GM06990 (cell line): Measurements from ENCODE around the gene CNTN5.

ENCODE experiments used
- DNase-seq: peaks from one replicate; pipeline ENCODE4 v3.0.0-alpha.2; 2011; ENCODE audit not compliant: insufficient read length; ENCODE audit errors: extremely low read depth
- H3K27me3 ChIP-seq: replicated peaks from 2 replicates; pipeline ENCODE4 v1.6.0; 2011; ENCODE audit warnings: low read length; ENCODE audit not compliant: control insufficient read depth, insufficient read depth
- H3K36me3 ChIP-seq: 2 replicates; pipeline ENCODE4 v1.5.1; 2011; ENCODE audit warnings: low read length; ENCODE audit not compliant: control insufficient read depth, insufficient read depth
- H3K4me3 ChIP-seq: replicated peaks from 2 replicates; pipeline ENCODE4 v1.5.1; 2011; ENCODE audit warnings: low read depth, mild to moderate bottlenecking, control low read depth, low read length
- CTCF ChIP-seq: IDR thresholded peaks from 2 replicates; pipeline ENCODE4 v1.5.1; 2011; ENCODE audit warnings: low read length, control low read depth, mild to moderate bottlenecking, inconsistent platforms; ENCODE audit not compliant: insufficient read depth, poor library complexity, severe bottlenecking

The CNTN5 gene

GRCh38 chr11:100185588-100185987, 1164.8 kb downstream of the CNTN5 start:
- H3K27me3 ChIP-seq, result no peaks in the 10 kb centered on the region
- no peak for DNase-seq
- no peaks in the 10 kb centered on the region for H3K36me3 ChIP-seq
- no peak for TF ChIP-seq CTCF
- no peak overlapping the region for H3K4me3 ChIP-seq

- no peak for DNase-seq
- no peak for TF ChIP-seq CTCF
- Histone ChIP-seq H3K4me3 (no peak overlapping the region), H3K36me3 (no peaks in the 10 kb centered on the region), H3K27me3 (no peaks in the 10 kb centered on the region)
Observed at GRCh38 chr11:100188137-100188783, 1167.5 kb downstream of the CNTN5 start.

GRCh38 chr11:100190395-100190794, 1169.6 kb downstream of the CNTN5 start:
- no peak overlapping the region for H3K4me3 ChIP-seq
- DNase-seq, result no peak
- TF ChIP-seq CTCF, result no peak

GRCh38 chr11:100192181-100192580, 1171.4 kb downstream of the CNTN5 start:
- Histone ChIP-seq H3K27me3 (no peaks in the 10 kb centered on the region), H3K36me3 (no peaks in the 10 kb centered on the region), H3K4me3 (no peak overlapping the region)
- TF ChIP-seq CTCF, result no peak
- no peak for DNase-seq

More at GRCh38 chr11:100190395-100190794, 1169.6 kb downstream of the CNTN5 start:
- H3K27me3 ChIP-seq, result no peaks in the 10 kb centered on the region
- no peaks in the 10 kb centered on the region for H3K36me3 ChIP-seq

GRCh38 chr11:100203789-100204188, 1183.0 kb downstream of the CNTN5 start:
- TF ChIP-seq CTCF, result no peak
- H3K4me3 ChIP-seq, result no peak overlapping the region

GRCh38 chr11:100205926-100206325, 1185.2 kb downstream of the CNTN5 start:
- DNase-seq, result no peak
- Histone ChIP-seq H3K27me3 (no peaks in the 10 kb centered on the region), H3K4me3 (no peak overlapping the region), H3K36me3 (no peaks in the 10 kb centered on the region)
- TF ChIP-seq CTCF, result no peak

More at GRCh38 chr11:100203789-100204188, 1183.0 kb downstream of the CNTN5 start:
- Histone ChIP-seq H3K27me3 (no peaks in the 10 kb centered on the region), H3K36me3 (no peaks in the 10 kb centered on the region)
- DNase-seq, result no peak
